Measurements from ENCODE around the gene TTC39C.
"Not testable (repeated sequence)": the region's sequence is repeated elsewhere in the genome, so short reads cannot be mapped to it uniquely, and the experiment has no call there.

TTC39C gene

GRCh38 chr18:24027156-24027827 is 12.7 kb downstream of the TTC39C start:
- H3K4me3 ChIP-seq (ENCODE audit: low read length) = no peak overlapping the region
- H3K27ac ChIP-seq (ENCODE audit: low read length) = no peak overlapping the region
- no peak overlapping the region for H3K9ac ChIP-seq (ENCODE audit: low read length)
- H3K9me3 ChIP-seq (ENCODE audit: control insufficient read depth, low read depth, low read length) = no peaks in the 10 kb centered on the region
- no peaks in the 10 kb centered on the region for H3K36me3 ChIP-seq (ENCODE audit: control insufficient read depth, low read depth, low read length)
- H3K27me3 ChIP-seq (ENCODE audit: control insufficient read depth, insufficient read depth, low read length) = no peaks in the 10 kb centered on the region
- H3K4me1 ChIP-seq (ENCODE audit: control insufficient read depth, low read depth, low read length) = peaks cover 5% of the 10 kb centered on the region

- not testable (repeated sequence) for H3K9ac ChIP-seq (ENCODE audit: low read length); H3K36me3 ChIP-seq (ENCODE audit: control insufficient read depth, low read depth, low read length); H3K27ac ChIP-seq (ENCODE audit: low read length); H3K9me3 ChIP-seq (ENCODE audit: control insufficient read depth, low read depth, low read length); H3K4me3 ChIP-seq (ENCODE audit: low read length); H3K27me3 ChIP-seq (ENCODE audit: control insufficient read depth, insufficient read depth, low read length); H3K4me1 ChIP-seq (ENCODE audit: control insufficient read depth, low read depth, low read length)
Measured at GRCh38 chr18:24028946-24029345, 14.4 kb downstream of the TTC39C start.

GRCh38 chr18:24031318-24031717 is 16.8 kb downstream of the TTC39C start:
- no peaks in the 10 kb centered on the region for H3K27me3 ChIP-seq (ENCODE audit: control insufficient read depth, insufficient read depth, low read length)
- no peak overlapping the region for H3K4me3 ChIP-seq (ENCODE audit: low read length)
- H3K9ac ChIP-seq (ENCODE audit: low read length) = no peak overlapping the region
- no peaks in the 10 kb centered on the region for H3K36me3 ChIP-seq (ENCODE audit: control insufficient read depth, low read depth, low read length)
- no peaks in the 10 kb centered on the region for H3K9me3 ChIP-seq (ENCODE audit: control insufficient read depth, low read depth, low read length)
- no peaks in the 10 kb centered on the region for H3K4me1 ChIP-seq (ENCODE audit: control insufficient read depth, low read depth, low read length)
- H3K27ac ChIP-seq (ENCODE audit: low read length) = no peak overlapping the region

DNA sequence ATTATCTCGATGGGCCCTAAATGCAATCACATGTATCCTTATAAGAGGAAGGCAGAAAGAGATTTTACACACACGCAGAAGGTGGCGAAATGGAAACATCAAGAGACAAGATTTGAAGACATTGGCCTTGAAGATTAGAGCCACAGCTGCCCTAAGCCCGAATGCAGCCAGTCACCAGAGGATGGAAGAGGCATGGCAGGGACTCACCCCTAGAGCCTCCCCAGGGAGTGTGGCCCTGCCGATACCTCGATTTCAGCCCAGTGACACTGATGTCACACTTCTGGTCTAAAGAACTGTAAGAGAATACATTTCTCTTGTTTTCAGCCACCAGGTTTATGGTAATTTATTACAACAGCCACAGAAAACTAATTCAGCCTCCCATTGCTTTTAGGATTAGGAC is 17.4 kb downstream of the TTC39C start:
- H3K9ac ChIP-seq (ENCODE audit: low read length) = no peak overlapping the region
- H3K27me3 ChIP-seq (ENCODE audit: control insufficient read depth, insufficient read depth, low read length) = no peaks in the 10 kb centered on the region
- no peaks in the 10 kb centered on the region for H3K9me3 ChIP-seq (ENCODE audit: control insufficient read depth, low read depth, low read length)
- no peaks in the 10 kb centered on the region for H3K36me3 ChIP-seq (ENCODE audit: control insufficient read depth, low read depth, low read length)
- no peak overlapping the region for H3K4me3 ChIP-seq (ENCODE audit: low read length)
- no peaks in the 10 kb centered on the region for H3K4me1 ChIP-seq (ENCODE audit: control insufficient read depth, low read depth, low read length)
- no peak overlapping the region for H3K27ac ChIP-seq (ENCODE audit: low read length)

DNA sequence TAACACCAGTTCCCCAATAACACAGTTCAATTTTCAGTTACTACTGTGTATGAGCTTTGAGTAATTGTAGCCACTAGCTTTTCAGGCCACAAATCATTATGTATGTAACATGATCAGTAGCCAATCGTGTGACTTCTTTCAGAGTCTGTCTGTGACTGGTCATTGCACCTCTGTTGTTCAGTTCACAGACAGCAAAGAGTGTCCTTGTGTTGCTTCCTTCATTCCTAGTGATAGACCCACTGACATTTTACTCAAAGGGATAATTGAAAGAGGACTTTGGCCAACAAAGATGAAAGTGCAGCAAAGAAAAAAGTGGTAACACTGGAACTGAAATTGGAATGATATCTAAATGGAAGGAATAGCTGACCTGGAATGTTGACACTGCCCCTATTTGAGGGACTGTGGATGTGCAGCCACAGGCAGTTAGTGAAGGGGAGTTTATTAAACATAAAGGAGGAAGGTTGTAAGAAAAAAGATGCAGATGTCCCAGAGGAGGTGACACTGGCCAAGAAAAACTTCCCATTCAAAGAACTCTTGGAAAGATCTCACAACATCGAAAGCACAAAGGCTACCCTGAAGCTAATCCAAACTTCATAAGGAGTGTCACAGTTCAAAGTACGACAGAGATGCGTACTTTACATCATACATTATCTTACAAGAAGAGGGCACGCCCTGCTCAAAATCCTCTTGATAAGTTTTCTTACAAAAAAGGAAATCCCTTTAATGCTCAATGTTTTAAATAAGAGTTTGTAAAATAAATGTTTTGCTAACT is 19.3 kb downstream of the TTC39C start:
- no peaks in the 10 kb centered on the region for H3K36me3 ChIP-seq (ENCODE audit: control insufficient read depth, low read depth, low read length)
- H3K27ac ChIP-seq (ENCODE audit: low read length) = no peak overlapping the region
- no peaks in the 10 kb centered on the region for H3K4me1 ChIP-seq (ENCODE audit: control insufficient read depth, low read depth, low read length)
- no peaks in the 10 kb centered on the region for H3K9me3 ChIP-seq (ENCODE audit: control insufficient read depth, low read depth, low read length)
- H3K4me3 ChIP-seq (ENCODE audit: low read length) = no peak overlapping the region
- no peaks in the 10 kb centered on the region for H3K27me3 ChIP-seq (ENCODE audit: control insufficient read depth, insufficient read depth, low read length)
- H3K9ac ChIP-seq (ENCODE audit: low read length) = no peak overlapping the region

DNA sequence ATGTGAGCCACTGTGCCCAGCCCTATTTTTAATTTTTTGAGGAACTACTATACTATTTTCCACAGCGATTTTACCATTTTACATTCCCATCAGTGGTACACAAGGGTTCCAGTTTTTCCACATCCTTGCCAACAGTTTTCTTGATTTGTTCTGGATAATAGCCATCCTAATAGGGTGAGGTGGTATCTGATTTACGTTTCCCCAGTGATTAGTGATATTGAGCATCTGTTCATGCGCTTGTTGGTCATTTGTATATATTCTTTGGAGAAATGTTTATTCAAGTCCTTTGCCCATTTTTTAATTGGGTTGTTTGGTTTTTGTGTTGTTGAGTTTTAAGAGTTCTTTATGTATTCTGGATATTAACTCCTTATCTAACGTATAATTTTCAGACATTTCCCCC is 20.8 kb downstream of the TTC39C start:
- Histone ChIP-seq H3K27me3 (ENCODE audit: control insufficient read depth, insufficient read depth, low read length) (no peaks in the 10 kb centered on the region), H3K9me3 (ENCODE audit: control insufficient read depth, low read depth, low read length) (no peaks in the 10 kb centered on the region), H3K9ac (ENCODE audit: low read length) (no peak overlapping the region), H3K36me3 (ENCODE audit: control insufficient read depth, low read depth, low read length) (no peaks in the 10 kb centered on the region), H3K4me3 (ENCODE audit: low read length) (no peak overlapping the region), H3K4me1 (ENCODE audit: control insufficient read depth, low read depth, low read length) (no peaks in the 10 kb centered on the region), H3K27ac (ENCODE audit: low read length) (no peak overlapping the region)

GRCh38 chr18:24039671-24040070 is 25.1 kb downstream of the TTC39C start:
- Histone ChIP-seq H3K27ac (ENCODE audit: low read length) (no peak overlapping the region), H3K9ac (ENCODE audit: low read length) (no peak overlapping the region), H3K4me3 (ENCODE audit: low read length) (no peak overlapping the region), H3K4me1 (ENCODE audit: control insufficient read depth, low read depth, low read length) (no peaks in the 10 kb centered on the region), H3K36me3 (ENCODE audit: control insufficient read depth, low read depth, low read length) (no peaks in the 10 kb centered on the region), H3K27me3 (ENCODE audit: control insufficient read depth, insufficient read depth, low read length) (no peaks in the 10 kb centered on the region), H3K9me3 (ENCODE audit: control insufficient read depth, low read depth, low read length) (peaks cover 7% of the 10 kb centered on the region)

DNA sequence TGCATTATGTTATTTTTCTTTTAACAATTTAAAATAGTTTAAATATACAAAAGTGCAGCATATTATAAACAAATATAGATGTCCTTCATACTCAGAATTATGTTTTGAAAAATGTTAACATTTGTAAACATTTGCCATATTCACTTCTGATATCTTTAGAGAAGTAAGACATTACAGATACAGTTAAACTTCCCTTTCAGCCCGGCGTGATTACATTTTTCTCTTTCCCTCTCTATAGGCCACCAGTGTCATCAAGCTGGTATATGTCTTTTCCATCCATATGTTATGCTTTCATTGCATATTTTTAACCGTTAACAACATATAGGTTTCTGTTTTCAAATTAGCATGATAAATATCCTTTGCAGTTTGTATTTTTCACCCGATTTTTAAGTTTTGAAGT is 27.1 kb downstream of the TTC39C start:
- H3K9me3 ChIP-seq (ENCODE audit: control insufficient read depth, low read depth, low read length) = peaks cover 7% of the 10 kb centered on the region

GRCh38 chr18:24043403-24043802 is 28.8 kb downstream of the TTC39C start:
- H3K27me3 ChIP-seq (ENCODE audit: control insufficient read depth, insufficient read depth, low read length) = no peaks in the 10 kb centered on the region
- no peak overlapping the region for H3K27ac ChIP-seq (ENCODE audit: low read length)
- H3K9me3 ChIP-seq (ENCODE audit: control insufficient read depth, low read depth, low read length) = peaks cover 7% of the 10 kb centered on the region

More for the DNA sequence above, 27.1 kb downstream of the TTC39C start:
- H3K4me3 ChIP-seq (ENCODE audit: low read length) = no peak overlapping the region
- H3K27me3 ChIP-seq (ENCODE audit: control insufficient read depth, insufficient read depth, low read length) = no peaks in the 10 kb centered on the region
- no peaks in the 10 kb centered on the region for H3K4me1 ChIP-seq (ENCODE audit: control insufficient read depth, low read depth, low read length)
- H3K36me3 ChIP-seq (ENCODE audit: control insufficient read depth, low read depth, low read length) = no peaks in the 10 kb centered on the region
- H3K9ac ChIP-seq (ENCODE audit: low read length) = no peak overlapping the region
- no peak overlapping the region for H3K27ac ChIP-seq (ENCODE audit: low read length)

GRCh38 chr18:24048261-24048660 is 33.7 kb downstream of the TTC39C start:
- Histone ChIP-seq H3K36me3 (ENCODE audit: control insufficient read depth, low read depth, low read length) (no peaks in the 10 kb centered on the region), H3K27me3 (ENCODE audit: control insufficient read depth, insufficient read depth, low read length) (no peaks in the 10 kb centered on the region), H3K4me3 (ENCODE audit: low read length) (no peak overlapping the region), H3K4me1 (ENCODE audit: control insufficient read depth, low read depth, low read length) (no peaks in the 10 kb centered on the region), H3K9me3 (ENCODE audit: control insufficient read depth, low read depth, low read length) (no peaks in the 10 kb centered on the region), H3K9ac (ENCODE audit: low read length) (no peak overlapping the region), H3K27ac (ENCODE audit: low read length) (no peak overlapping the region)

More at GRCh38 chr18:24043403-24043802, 28.8 kb downstream of the TTC39C start:
- Histone ChIP-seq H3K4me1 (ENCODE audit: control insufficient read depth, low read depth, low read length) (no peaks in the 10 kb centered on the region), H3K9ac (ENCODE audit: low read length) (no peak overlapping the region), H3K36me3 (ENCODE audit: control insufficient read depth, low read depth, low read length) (no peaks in the 10 kb centered on the region), H3K4me3 (ENCODE audit: low read length) (no peak overlapping the region)

GRCh38 chr18:24049142-24049541 is 34.6 kb downstream of the TTC39C start:
- Histone ChIP-seq H3K4me3 (ENCODE audit: low read length) (no peak overlapping the region), H3K27ac (ENCODE audit: low read length) (no peak overlapping the region), H3K4me1 (ENCODE audit: control insufficient read depth, low read depth, low read length) (no peaks in the 10 kb centered on the region), H3K27me3 (ENCODE audit: control insufficient read depth, insufficient read depth, low read length) (no peaks in the 10 kb centered on the region), H3K9ac (ENCODE audit: low read length) (no peak overlapping the region), H3K36me3 (ENCODE audit: control insufficient read depth, low read depth, low read length) (no peaks in the 10 kb centered on the region), H3K9me3 (ENCODE audit: control insufficient read depth, low read depth, low read length) (no peaks in the 10 kb centered on the region)

Measured in iPS-18a (cell line).